GM12891 (cell line): ENCODE results near the gene SUMF1.

Experiments
- PAX5 ChIP-seq: IDR thresholded peaks from 2 replicates; pipeline ENCODE4 v1.6.1; 2011; ENCODE audit warnings: low read length, moderate library complexity, mild to moderate bottlenecking; ENCODE audit not compliant: insufficient read depth, severe bottlenecking
- POLR2A ChIP-seq: IDR thresholded peaks from 2 replicates; pipeline ENCODE4 v1.6.1; 2011; ENCODE audit warnings: low read depth, low read length, control low read depth
- POLR2AphosphoS5 ChIP-seq: IDR thresholded peaks from 2 replicates; pipeline ENCODE4 v1.6.1; 2011; ENCODE audit warnings: low read depth, low read length, control low read depth
- POU2F2 ChIP-seq: IDR thresholded peaks from 2 replicates; pipeline ENCODE4 v1.6.1; 2011; ENCODE audit warnings: low read depth, mild to moderate bottlenecking, control low read depth, low read length, moderate library complexity
- SPI1 ChIP-seq: IDR thresholded peaks from 2 replicates; pipeline ENCODE4 v1.6.1; 2011; ENCODE audit warnings: low read depth, low read length, control low read depth
- TAF1 ChIP-seq: IDR thresholded peaks from 2 replicates; pipeline ENCODE4 v1.6.1; 2011; ENCODE audit warnings: low read depth, low read length, control low read depth

DNA sequence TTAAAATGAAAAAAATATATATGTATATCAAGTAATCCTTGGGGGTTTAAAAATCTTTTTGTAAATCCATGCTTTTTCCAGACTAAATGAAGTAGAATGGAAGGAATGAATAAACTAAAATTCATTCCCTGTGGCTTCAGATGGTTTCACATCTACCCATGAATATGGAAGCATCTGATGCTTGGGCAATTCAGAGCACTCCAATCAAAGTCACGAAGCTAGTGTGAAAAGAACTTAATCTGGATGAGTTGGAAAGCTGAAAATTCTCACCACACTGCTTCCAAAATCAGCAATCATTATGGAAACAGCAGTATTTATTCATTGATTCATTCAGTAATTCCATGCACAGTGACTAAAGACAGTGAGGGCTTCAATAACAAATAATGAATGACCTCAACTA lies 55.2 kb downstream of the SUMF1 start:
- TF ChIP-seq POLR2A (no peak), TAF1 (no peak), POLR2AphosphoS5 (no peak), SPI1 (no peak), PAX5 (no peak), POU2F2 (no peak)
